Fibroblast of lung (primary cell): Measurements from ENCODE around the gene PRDM16. TPM values are rescaled to one million over a fixed set of nuclear protein-coding genes. Genes with fewer than 3 reads are reported as not detected.

ENCODE experiments used
- DNase-seq, 2 donors: peaks; one replicate each; pipeline versions ENCODE4 v3.0.0 to v3.0.0-alpha.2; 2010; ENCODE audit warnings: low read depth in 2 of 2
- H2AFZ ChIP-seq: 2 replicates; pipeline ENCODE4 v1.5.1; 2012; ENCODE audit warnings: low read length, control low read depth, inconsistent platforms
- H3K27ac ChIP-seq: 2 replicates; pipeline ENCODE4 v1.5.1; 2011; ENCODE audit warnings: low read length, control low read depth; ENCODE audit not compliant: insufficient read depth
- H3K27me3 ChIP-seq: 2 replicates; pipeline ENCODE4 v1.5.1; 2011; ENCODE audit warnings: mild to moderate bottlenecking, low read length; ENCODE audit not compliant: control insufficient read depth, insufficient read depth
- H3K36me3 ChIP-seq: 2 replicates; pipeline ENCODE4 v1.5.1; 2011; ENCODE audit warnings: low read length; ENCODE audit not compliant: control insufficient read depth, insufficient read depth
- H3K4me1 ChIP-seq: 2 replicates; pipeline ENCODE4 v1.5.1; 2011; ENCODE audit warnings: low read length; ENCODE audit not compliant: control insufficient read depth, insufficient read depth; ENCODE audit errors: extremely low read depth
- H3K4me2 ChIP-seq: 2 replicates; pipeline ENCODE4 v1.5.1; 2011; ENCODE audit warnings: low read length, control low read depth; ENCODE audit not compliant: insufficient read depth; ENCODE audit errors: extremely low read depth
- H3K4me3 ChIP-seq, 4 experiments: fragments of 200-600 bp in 1 of 4; sonication (generic) in 1 of 4; replicated peaks in 1 of 4; 2 replicates each; pipeline ENCODE4 v1.5.1; 2011 to 2016; ENCODE audit warnings: low read length in 4 of 4, low read depth in 3 of 4, mild to moderate bottlenecking in 3 of 4, control low read depth in 2 of 4, inconsistent platforms in 1 of 4, mixed read lengths in 1 of 4; ENCODE audit not compliant: insufficient read depth in 1 of 4; ENCODE audit errors: control extremely low read depth in 1 of 4
- H3K79me2 ChIP-seq: 2 replicates; pipeline ENCODE4 v1.5.1; 2012; ENCODE audit warnings: mild to moderate bottlenecking, low read length, inconsistent platforms; ENCODE audit not compliant: control insufficient read depth, insufficient read depth
- H3K9ac ChIP-seq: 2 replicates; pipeline ENCODE4 v1.5.1; 2011; ENCODE audit warnings: mild to moderate bottlenecking, low read length, control low read depth; ENCODE audit not compliant: insufficient read depth
- H3K9me3 ChIP-seq: 2 replicates; pipeline ENCODE4 v1.5.1; 2012; ENCODE audit warnings: low read depth, low read length; ENCODE audit not compliant: control insufficient read depth, insufficient read depth
- H4K20me1 ChIP-seq: 2 replicates; pipeline ENCODE4 v1.5.1; 2011; ENCODE audit warnings: low read length; ENCODE audit not compliant: control insufficient read depth, insufficient read depth; ENCODE audit errors: extremely low read depth
- EZH2 ChIP-seq: IDR thresholded peaks from 2 replicates; pipeline ENCODE4 v1.5.1; 2012; ENCODE audit warnings: low read length, control low read depth, mild to moderate bottlenecking; ENCODE audit errors: missing control alignments
- polyA plus RNA-seq, 2 donors: library from polyadenylated mRNA; depleted of rRNA in 1 of 2; stranded (reverse) in 1 of 2; unstranded in 1 of 2; fragments of >200 nt; gene quantifications; 2 replicates each; pipeline ENCODE4 v1.2.1, GENCODE V29; 2011 to 2012; ENCODE audit warnings: missing spikeins in 1 of 2
- total RNA-seq: library from RNA; depleted of rRNA; stranded (reverse); fragments of >200 nt; gene quantifications from 2 replicates; pipeline ENCODE4 v1.2.1, GENCODE V29; 2014
- TF ChIP-seq, protein P1 (sequence below), 2 donors: IDR thresholded peaks in 1 of 2; conservative IDR thresholded peaks in 1 of 2; 1 replicate in 1 of 2; 2 replicates in 1 of 2; pipeline ENCODE4 v1.5.1; 2011 to 2012; ENCODE audit warnings: low read length in 2 of 2, control low read depth in 1 of 2, inconsistent platforms in 1 of 2, low read depth in 1 of 2, mild to moderate bottlenecking in 1 of 2

The PRDM16 gene
- total and polyA plus RNA-seq, 2 donors (not counting 1 experiment from before 2014, with no cell fraction given), result 0.30 to 1.8 TPM

DNA sequence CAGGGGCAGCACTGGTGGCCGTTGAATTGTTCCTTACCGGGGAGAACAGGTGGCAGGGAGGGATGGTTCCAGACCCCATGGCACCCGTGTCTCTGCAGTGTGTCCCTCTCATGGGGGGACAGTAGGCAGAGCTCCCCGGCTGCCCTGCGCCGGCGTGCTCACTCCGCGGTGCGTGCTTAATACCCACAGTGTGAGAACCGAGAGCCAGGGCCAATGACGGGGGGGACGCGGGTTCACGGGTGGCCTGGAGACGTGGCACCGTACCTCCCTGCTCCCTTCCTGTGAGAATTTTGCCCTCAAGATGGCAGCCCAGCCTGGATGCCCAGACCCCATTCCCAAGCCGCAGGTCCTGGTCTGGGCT is 47.1 kb downstream of the PRDM16 start:
- no peaks in the 10 kb centered on the region for H3K4me1 ChIP-seq
- TF ChIP-seq, protein P1, sequence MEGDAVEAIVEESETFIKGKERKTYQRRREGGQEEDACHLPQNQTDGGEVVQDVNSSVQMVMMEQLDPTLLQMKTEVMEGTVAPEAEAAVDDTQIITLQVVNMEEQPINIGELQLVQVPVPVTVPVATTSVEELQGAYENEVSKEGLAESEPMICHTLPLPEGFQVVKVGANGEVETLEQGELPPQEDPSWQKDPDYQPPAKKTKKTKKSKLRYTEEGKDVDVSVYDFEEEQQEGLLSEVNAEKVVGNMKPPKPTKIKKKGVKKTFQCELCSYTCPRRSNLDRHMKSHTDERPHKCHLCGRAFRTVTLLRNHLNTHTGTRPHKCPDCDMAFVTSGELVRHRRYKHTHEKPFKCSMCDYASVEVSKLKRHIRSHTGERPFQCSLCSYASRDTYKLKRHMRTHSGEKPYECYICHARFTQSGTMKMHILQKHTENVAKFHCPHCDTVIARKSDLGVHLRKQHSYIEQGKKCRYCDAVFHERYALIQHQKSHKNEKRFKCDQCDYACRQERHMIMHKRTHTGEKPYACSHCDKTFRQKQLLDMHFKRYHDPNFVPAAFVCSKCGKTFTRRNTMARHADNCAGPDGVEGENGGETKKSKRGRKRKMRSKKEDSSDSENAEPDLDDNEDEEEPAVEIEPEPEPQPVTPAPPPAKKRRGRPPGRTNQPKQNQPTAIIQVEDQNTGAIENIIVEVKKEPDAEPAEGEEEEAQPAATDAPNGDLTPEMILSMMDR (conservative IDR thresholded peaks at IDR 0.05 in 1 of 2, IDR thresholded peaks at IDR 0.05 in 1 of 2; ENCODE audit: low read depth in 1 of 2, low read length in 2 of 2), result no peak
- TF ChIP-seq EZH2, result no peak

DNA sequence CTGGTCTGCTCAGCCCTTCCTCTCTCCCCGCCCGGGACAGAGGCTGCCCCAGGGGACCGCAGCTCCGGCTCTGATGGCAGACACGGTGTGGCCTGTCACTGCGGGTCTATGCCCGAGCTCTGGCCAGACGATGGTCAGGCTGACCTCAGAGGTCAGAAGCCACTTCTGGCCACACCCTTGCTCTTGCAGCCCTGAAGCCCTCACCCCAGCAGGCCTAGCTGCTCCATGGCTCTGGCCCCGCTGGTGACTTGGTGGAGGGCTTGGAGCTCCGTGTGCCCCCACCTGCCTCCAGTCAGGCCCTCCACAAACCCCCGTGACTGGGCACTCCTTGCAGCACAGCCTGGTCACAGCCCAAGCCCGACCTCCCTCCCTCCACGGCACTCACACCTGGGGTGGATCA is 47.6 kb downstream of the PRDM16 start:
- no peaks in the 10 kb centered on the region for H3K36me3 ChIP-seq
- H3K4me1 ChIP-seq, result no peaks in the 10 kb centered on the region
- H4K20me1 ChIP-seq, result no peaks in the 10 kb centered on the region
- H2AFZ ChIP-seq, result no peak overlapping the region
- no peak overlapping the region for H3K9ac ChIP-seq
- no peak overlapping the region for H3K27ac ChIP-seq
- H3K27me3 ChIP-seq, result no peaks in the 10 kb centered on the region
- H3K9me3 ChIP-seq, result peaks cover 4% of the 10 kb centered on the region
- DNase-seq, result no peak
- H3K79me2 ChIP-seq, result no peaks in the 10 kb centered on the region
- no peak overlapping the region for H3K4me3 ChIP-seq
- H3K4me2 ChIP-seq, result no peak overlapping the region
- no peak for TF ChIP-seq EZH2
- TF ChIP-seq, protein P1 (conservative IDR thresholded peaks at IDR 0.05 in 1 of 2, IDR thresholded peaks at IDR 0.05 in 1 of 2; ENCODE audit: low read depth in 1 of 2, low read length in 2 of 2), result no peak

More for the DNA sequence above, 47.1 kb downstream of the PRDM16 start:
- Histone ChIP-seq H4K20me1 (no peaks in the 10 kb centered on the region), H3K4me2 (no peak overlapping the region), H2AFZ (no peak overlapping the region), H3K36me3 (no peaks in the 10 kb centered on the region), H3K27ac (no peak overlapping the region), H3K9ac (no peak overlapping the region), H3K27me3 (no peaks in the 10 kb centered on the region), H3K4me3 (no peak overlapping the region), H3K79me2 (no peaks in the 10 kb centered on the region), H3K9me3 (peaks cover 4% of the 10 kb centered on the region)
- no peak for DNase-seq

DNA sequence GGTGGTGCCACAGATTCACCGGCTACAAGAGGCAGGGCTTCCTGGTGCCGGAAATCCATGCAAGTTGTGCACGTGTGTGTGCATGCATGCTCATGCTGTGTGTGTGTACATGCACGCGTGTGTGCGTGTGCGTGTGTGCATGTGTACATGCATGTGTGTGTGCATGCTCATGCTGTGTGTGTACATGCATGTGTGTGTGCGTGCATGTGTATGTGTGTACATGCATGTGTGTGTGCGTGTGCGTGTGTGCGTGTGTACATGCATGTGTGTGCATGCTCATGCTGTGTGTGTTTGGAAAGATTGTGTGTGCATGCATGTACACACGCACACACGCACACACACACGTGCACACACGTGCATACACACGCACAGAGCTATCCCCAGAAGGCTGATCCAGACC is 48.9 kb downstream of the PRDM16 start:
- Histone ChIP-seq H3K79me2 (no peaks in the 10 kb centered on the region), H3K36me3 (no peaks in the 10 kb centered on the region), H2AFZ (no peak overlapping the region), H3K4me2 (no peak overlapping the region), H3K27me3 (no peaks in the 10 kb centered on the region), H3K9me3 (peaks cover 4% of the 10 kb centered on the region), H3K27ac (no peak overlapping the region), H3K4me3 (no peak overlapping the region), H3K4me1 (no peaks in the 10 kb centered on the region), H3K9ac (no peak overlapping the region), H4K20me1 (no peaks in the 10 kb centered on the region)
- no peak for DNase-seq
- TF ChIP-seq EZH2, result no peak
- TF ChIP-seq, protein P1 (conservative IDR thresholded peaks at IDR 0.05 in 1 of 2, IDR thresholded peaks at IDR 0.05 in 1 of 2; ENCODE audit: low read depth in 1 of 2, low read length in 2 of 2), result no peak
